Gastroesophageal sphincter (tissue), 4 donors: ENCODE data around the gene ADGRD2. TPM values are rescaled to one million over a fixed set of nuclear protein-coding genes. Genes with fewer than 3 reads are reported as not detected.

Experiments
- ATAC-seq: fragments of 150-250 bp; one replicate; pipeline ENCODE4 v1.9.1; 2016; ENCODE audit warnings: mild to moderate bottlenecking, moderate library complexity
- H3K27ac ChIP-seq, 4 donors: fragments of 200-600 bp; sonication (generic) in 3 of 4; 1 replicate in 3 of 4; 2 replicates in 1 of 4; pipeline ENCODE4 v1.5.1; 2016 to 2019
- H3K27me3 ChIP-seq: fragments of 200-600 bp; sonication (generic); one replicate; pipeline ENCODE4 v1.5.1; 2019
- H3K36me3 ChIP-seq, 2 donors: fragments of 200-600 bp; sonication (generic); one replicate each; pipeline ENCODE4 v1.5.1; 2019; ENCODE audit warnings: control low read depth in 1 of 2
- H3K4me1 ChIP-seq, 3 donors: fragments of 200-600 bp; sonication (generic); 1 replicate in 2 of 3; 2 replicates in 1 of 3; pipeline ENCODE4 v1.5.1; 2016 to 2019; ENCODE audit warnings: control low read depth in 2 of 3
- H3K4me3 ChIP-seq, 2 donors: fragments of 200-600 bp; sonication (generic); one replicate each; pipeline ENCODE4 v1.5.1; 2019; ENCODE audit warnings: mild to moderate bottlenecking in 1 of 2, moderate library complexity in 1 of 2
- H3K9me3 ChIP-seq, 3 donors: fragments of 200-600 bp; sonication (generic); one replicate each; pipeline ENCODE4 v1.5.1; 2017 to 2019; ENCODE audit warnings: control low read depth in 2 of 3
- CTCF ChIP-seq, 4 experiments: fragments of 200-600 bp in 2 of 4; fragments of 450-650 bp in 2 of 4; sonication (generic) in 1 of 4; IDR thresholded peaks; one replicate each; pipeline ENCODE4 v1.5.1; 2017 to 2019; ENCODE audit warnings: antibody characterized with exemption in 4 of 4, mild to moderate bottlenecking in 2 of 4, moderate library complexity in 2 of 4
- EP300 ChIP-seq: sonication (generic); formaldehyde crosslinking; IDR thresholded peaks from one replicate; pipeline ENCODE4 v1.6.1; 2017; ENCODE audit warnings: antibody characterized with exemption, mild to moderate bottlenecking
- POLR2A ChIP-seq, 2 donors: fragments of 450-650 bp; IDR thresholded peaks; one replicate each; pipeline ENCODE4 v1.6.1; 2017; ENCODE audit warnings: antibody characterized with exemption in 2 of 2, mild to moderate bottlenecking in 2 of 2, moderate library complexity in 1 of 2
- POLR2AphosphoS5 ChIP-seq: sonication (generic); formaldehyde crosslinking; IDR thresholded peaks from one replicate; pipeline ENCODE4 v1.6.1; 2017; ENCODE audit warnings: antibody characterized with exemption
- WGBS, 2 donors: methylation state at CpG; one replicate each; pipeline ENCODE4 v1.1.5; 2018; ENCODE audit warnings: low coverage in 1 of 2; 5-methylcytosine and 5-hydroxymethylcytosine counted together
- total RNA-seq, 4 donors: library from RNA; depleted of rRNA; stranded (reverse); fragments of >200 nt; gene quantifications; one replicate each; pipeline ENCODE4 v1.1.0, GENCODE V29; 2016

The ADGRD2 gene
- total RNA-seq, 4 donors from 2014 or later = not detected

- WGBS, 2 donors = no CpG with 5 or more reads among the region's 2 CpGs
- Histone ChIP-seq H3K27me3 (peaks cover 96% of the 10 kb centered on the region), H3K4me3 (no peak overlapping the region), H3K36me3 (no peaks in the 10 kb centered on the region), H3K9me3 (no peaks in the 10 kb centered on the region), H3K27ac (no peak overlapping the region), H3K4me1 (no peaks in the 10 kb centered on the region)
- ATAC-seq = no peak
- no peak for TF ChIP-seq POLR2AphosphoS5
- no peak for TF ChIP-seq EP300
- TF ChIP-seq CTCF (IDR thresholded peaks at IDR 0.05) = no peak
- no peak for TF ChIP-seq POLR2A (IDR thresholded peaks at IDR 0.05)
Observed at GRCh38 chr9:124490004-124490403, 39.8 kb downstream of the ADGRD2 start.

- Histone ChIP-seq H3K27ac (no peak overlapping the region), H3K27me3 (peaks cover 96% of the 10 kb centered on the region), H3K4me1 (no peaks in the 10 kb centered on the region), H3K4me3 (no peak overlapping the region), H3K9me3 (no peaks in the 10 kb centered on the region), H3K36me3 (no peaks in the 10 kb centered on the region)
- no peak for ATAC-seq
- WGBS, 2 donors = 80 to 83% methylated on average over 3 to 4 of the region's 32 CpGs
- no peak for TF ChIP-seq CTCF (IDR thresholded peaks at IDR 0.05)
- no peak for TF ChIP-seq POLR2A (IDR thresholded peaks at IDR 0.05)
- no peak for TF ChIP-seq POLR2AphosphoS5
- TF ChIP-seq EP300 = no peak
Observed at GRCh38 chr9:124491049-124491975, 41.1 kb downstream of the ADGRD2 start.

- no peak overlapping the region for H3K27ac ChIP-seq
- no peak for TF ChIP-seq POLR2AphosphoS5
- no peak for TF ChIP-seq EP300
- no peak for TF ChIP-seq CTCF (IDR thresholded peaks at IDR 0.05)
- TF ChIP-seq POLR2A (IDR thresholded peaks at IDR 0.05) = no peak
- no peaks in the 10 kb centered on the region for H3K9me3 ChIP-seq
- no peaks in the 10 kb centered on the region for H3K36me3 ChIP-seq
- no peak for ATAC-seq
- no peaks in the 10 kb centered on the region for H3K4me1 ChIP-seq
- no peak overlapping the region for H3K4me3 ChIP-seq
- H3K27me3 ChIP-seq = peaks cover 90% of the 10 kb centered on the region
- WGBS, 2 donors = 70% methylated on average over 3 of the region's 19 CpGs; no CpG with 5 or more reads in 1 of the 2 donors
Observed at GRCh38 chr9:124492818-124493217, 42.6 kb downstream of the ADGRD2 start.

- TF ChIP-seq EP300 (no peak), POLR2AphosphoS5 (no peak)
- H3K27me3 ChIP-seq = peaks cover 89% of the 10 kb centered on the region
- no peak overlapping the region for H3K4me3 ChIP-seq
- no peaks in the 10 kb centered on the region for H3K4me1 ChIP-seq
- H3K27ac ChIP-seq = no peak overlapping the region
- H3K9me3 ChIP-seq = no peaks in the 10 kb centered on the region
- ATAC-seq = no peak
- no peaks in the 10 kb centered on the region for H3K36me3 ChIP-seq
- 58 to 83% methylated on average over 2 to 3 of the region's 4 CpGs for WGBS, 2 donors
Observed at GRCh38 chr9:124493218-124493617, 43.0 kb downstream of the ADGRD2 start.

- Histone ChIP-seq H3K4me1 (no peaks in the 10 kb centered on the region), H3K36me3 (no peaks in the 10 kb centered on the region), H3K27me3 (peaks cover 89% of the 10 kb centered on the region), H3K9me3 (no peaks in the 10 kb centered on the region), H3K4me3 (no peak overlapping the region), H3K27ac (no peak overlapping the region)
- whole genome bisulfite sequencing, 2 donors = 75 to 88% methylated on average over 4 of the region's 18 CpGs
- TF ChIP-seq POLR2A (IDR thresholded peaks at IDR 0.05) = no peak
- TF ChIP-seq POLR2AphosphoS5 = no peak
- TF ChIP-seq EP300 = no peak
- TF ChIP-seq CTCF (IDR thresholded peaks at IDR 0.05) = no peak
- ATAC-seq = no peak
Observed at GRCh38 chr9:124493794-124494479, 43.7 kb downstream of the ADGRD2 start.
